HG02884 (cell line): ENCODE data around the gene FRMD6.

ENCODE experiments used
- ATAC-seq: cut with Tn5 transposase; IDR thresholded peaks from one replicate; pipeline ENCODE4 v1.9.1; 2021; ENCODE audit warnings: mild to moderate bottlenecking, moderate library complexity; ENCODE audit not compliant: unreplicated experiment

FRMD6 gene

GRCh38 chr14:51663783-51664326, 12.1 kb downstream of the FRMD6 start:
- no peak for ATAC-seq

GRCh38 chr14:51666070-51666469, 14.4 kb downstream of the FRMD6 start:
- ATAC-seq, result no peak

- ATAC-seq, result no peak
Measured at GRCh38 chr14:51666826-51667225, 15.1 kb downstream of the FRMD6 start.

GRCh38 chr14:51668870-51669269, 17.2 kb downstream of the FRMD6 start:
- no peak for ATAC-seq

- ATAC-seq, result no peak
Measured at GRCh38 chr14:51674294-51675002, 22.7 kb downstream of the FRMD6 start.

- ATAC-seq, result no peak
Measured at GRCh38 chr14:51676549-51676948, 24.8 kb downstream of the FRMD6 start.

GRCh38 chr14:51677266-51677665, 25.6 kb downstream of the FRMD6 start:
- no peak for ATAC-seq

GRCh38 chr14:51677738-51678137, 26.0 kb downstream of the FRMD6 start:
- ATAC-seq, result no peak

GRCh38 chr14:51680031-51680430, 28.3 kb downstream of the FRMD6 start:
- ATAC-seq, result no peak

GRCh38 chr14:51681411-51681810, 29.7 kb downstream of the FRMD6 start:
- ATAC-seq, result no peak

GRCh38 chr14:51682411-51682810, 30.7 kb downstream of the FRMD6 start:
- ATAC-seq, result no peak

GRCh38 chr14:51684760-51685159, 33.0 kb downstream of the FRMD6 start:
- ATAC-seq, result no peak

GRCh38 chr14:51691176-51691575, 39.5 kb downstream of the FRMD6 start:
- ATAC-seq, result no peak

GRCh38 chr14:51692646-51693045, 40.9 kb downstream of the FRMD6 start:
- ATAC-seq, result no peak

GRCh38 chr14:51697848-51698247, 46.1 kb downstream of the FRMD6 start:
- ATAC-seq, result no peak

- ATAC-seq, result no peak
Measured at GRCh38 chr14:51701951-51702350, 50.2 kb downstream of the FRMD6 start.

- no peak for ATAC-seq
Measured at GRCh38 chr14:51703787-51704186, 52.1 kb downstream of the FRMD6 start.

- no peak for ATAC-seq
Measured at GRCh38 chr14:51704545-51704944, 52.8 kb downstream of the FRMD6 start.

- ATAC-seq, result no peak
Measured at GRCh38 chr14:51707327-51707726, 55.6 kb downstream of the FRMD6 start.

- ATAC-seq, result no peak
Measured at GRCh38 chr14:51711505-51711904, 59.8 kb downstream of the FRMD6 start.

GRCh38 chr14:51715250-51715649, 63.5 kb downstream of the FRMD6 start:
- ATAC-seq, result no peak

GRCh38 chr14:51715742-51716141, 64.0 kb downstream of the FRMD6 start:
- no peak for ATAC-seq

- no peak for ATAC-seq
Measured at GRCh38 chr14:51716610-51717009, 64.9 kb downstream of the FRMD6 start.
